ENCODE measurements around the gene FAM76A. TPM values are rescaled to one million over a fixed set of nuclear protein-coding genes. Genes with fewer than 3 reads are reported as not detected.
"Not testable (repeated sequence)": the region's sequence is repeated elsewhere in the genome, so short reads cannot be mapped to it uniquely, and the experiment has no call there.

FAM76A gene
- total and polyA plus RNA-seq, 9 donors, result 6.0 to 20.3 (median 13.2) TPM

GRCh38 chr1:27806758-27807157, 81.0 kb downstream of the FAM76A start:
- DNase-seq, result no peak
- intact Hi-C loops (cut with DNase I), result no loop called here
- no peak for TF ChIP-seq POLR2A (IDR thresholded peaks at IDR 0.05)
- TF ChIP-seq EP300 (IDR thresholded peaks at IDR 0.05), result no peak
- TF ChIP-seq CTCF (IDR thresholded peaks at IDR 0.05), result no peak
- Histone ChIP-seq H3K27ac (no peak overlapping the region), H3K27me3 (no peaks in the 10 kb centered on the region), H3K9me3 (no peaks in the 10 kb centered on the region), H3K4me1 (ENCODE audit: insufficient read depth) (no peaks in the 10 kb centered on the region), H3K4me3 (no peak overlapping the region), H3K36me3 (no peaks in the 10 kb centered on the region)
- WGBS, 3 donors, result 91 to 92% (median 92%) methylated on average over 7 of the region's 7 CpGs

- Histone ChIP-seq H3K9me3 (no peaks in the 10 kb centered on the region), H3K27ac (no peak overlapping the region), H3K27me3 (no peaks in the 10 kb centered on the region), H3K36me3 (no peaks in the 10 kb centered on the region), H3K4me3 (no peak overlapping the region), H3K4me1 (ENCODE audit: insufficient read depth) (no peaks in the 10 kb centered on the region)
- TF ChIP-seq POLR2A (IDR thresholded peaks at IDR 0.05) (no peak), CTCF (IDR thresholded peaks at IDR 0.05) (no peak), EP300 (IDR thresholded peaks at IDR 0.05) (no peak)
- 68 to 72% (median 69%) methylated on average over 2 of the region's 2 CpGs for WGBS, 3 donors
- DNase-seq, result no peak
- intact Hi-C loops (cut with DNase I), result no loop called here
These were observed 81.6 kb downstream of the FAM76A start for GRCh38 chr1:27807385-27807784.

DNA sequence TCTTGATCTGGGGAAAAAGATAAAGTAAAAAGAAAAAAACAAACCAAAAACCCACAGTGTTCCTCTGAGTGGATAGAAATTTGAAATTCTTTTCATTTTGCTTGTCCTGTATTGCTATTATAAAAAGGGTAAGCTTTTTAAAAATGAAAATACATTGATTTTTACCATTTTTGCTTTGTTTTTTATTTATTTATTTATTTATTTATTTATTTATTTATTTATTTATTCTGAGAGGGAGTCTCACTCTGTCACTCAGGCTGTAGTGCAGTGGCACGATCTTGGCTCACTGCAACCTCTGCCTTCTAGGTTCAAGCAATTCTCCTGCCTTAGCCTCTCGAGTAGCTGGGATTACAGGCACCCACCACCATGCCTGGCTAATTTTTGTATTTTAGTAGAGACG, 82.4 kb downstream of the FAM76A start:
- DNase-seq; H3K27ac ChIP-seq; intact Hi-C loops (cut with DNase I); H3K9me3 ChIP-seq; H3K4me1 ChIP-seq (ENCODE audit: insufficient read depth); H3K4me3 ChIP-seq; H3K27me3 ChIP-seq; H3K36me3 ChIP-seq: not testable (repeated sequence)
- 94 to 96% (median 95%) methylated on average over 3 of the region's 3 CpGs for whole genome bisulfite sequencing, 3 donors

- Histone ChIP-seq H3K27me3 (no peaks in the 10 kb centered on the region), H3K36me3 (no peaks in the 10 kb centered on the region), H3K4me1 (ENCODE audit: insufficient read depth) (no peaks in the 10 kb centered on the region), H3K4me3 (no peak overlapping the region), H3K9me3 (no peaks in the 10 kb centered on the region), H3K27ac (no peak overlapping the region)
- TF ChIP-seq CTCF (IDR thresholded peaks at IDR 0.05) (no peak), POLR2A (IDR thresholded peaks at IDR 0.05) (no peak), EP300 (IDR thresholded peaks at IDR 0.05) (no peak)
- WGBS, 3 donors, result 39 to 66% (median 44%) methylated on average over 1 of the region's 1 CpG
- intact Hi-C loops (cut with DNase I), result no loop called here
- no peak for DNase-seq
These were observed 84.1 kb downstream of the FAM76A start for GRCh38 chr1:27809883-27810282.

- Histone ChIP-seq H3K27me3 (no peaks in the 10 kb centered on the region), H3K9me3 (no peaks in the 10 kb centered on the region), H3K4me3 (no peak overlapping the region), H3K36me3 (no peaks in the 10 kb centered on the region), H3K4me1 (ENCODE audit: insufficient read depth) (no peaks in the 10 kb centered on the region), H3K27ac (no peak overlapping the region)
- intact Hi-C loops (cut with DNase I), result no loop called here
- WGBS, 3 donors, result 89 to 92% (median 90%) methylated on average over 6 of the region's 6 CpGs
- TF ChIP-seq CTCF (IDR thresholded peaks at IDR 0.05) (no peak), POLR2A (IDR thresholded peaks at IDR 0.05) (no peak), EP300 (IDR thresholded peaks at IDR 0.05) (no peak)
- DNase-seq, result no peak
These were observed 86.2 kb downstream of the FAM76A start for GRCh38 chr1:27811741-27812500.

All from ovary (tissue), 9 donors.